NCI-H69 (cell line): ENCODE data around the gene TFAP2E.

Experiments used
- DNase-seq: peaks from one replicate; lab custom pipeline; 2025; lab: John Stamatoyannopoulos, UW

Gene TFAP2E

DNA sequence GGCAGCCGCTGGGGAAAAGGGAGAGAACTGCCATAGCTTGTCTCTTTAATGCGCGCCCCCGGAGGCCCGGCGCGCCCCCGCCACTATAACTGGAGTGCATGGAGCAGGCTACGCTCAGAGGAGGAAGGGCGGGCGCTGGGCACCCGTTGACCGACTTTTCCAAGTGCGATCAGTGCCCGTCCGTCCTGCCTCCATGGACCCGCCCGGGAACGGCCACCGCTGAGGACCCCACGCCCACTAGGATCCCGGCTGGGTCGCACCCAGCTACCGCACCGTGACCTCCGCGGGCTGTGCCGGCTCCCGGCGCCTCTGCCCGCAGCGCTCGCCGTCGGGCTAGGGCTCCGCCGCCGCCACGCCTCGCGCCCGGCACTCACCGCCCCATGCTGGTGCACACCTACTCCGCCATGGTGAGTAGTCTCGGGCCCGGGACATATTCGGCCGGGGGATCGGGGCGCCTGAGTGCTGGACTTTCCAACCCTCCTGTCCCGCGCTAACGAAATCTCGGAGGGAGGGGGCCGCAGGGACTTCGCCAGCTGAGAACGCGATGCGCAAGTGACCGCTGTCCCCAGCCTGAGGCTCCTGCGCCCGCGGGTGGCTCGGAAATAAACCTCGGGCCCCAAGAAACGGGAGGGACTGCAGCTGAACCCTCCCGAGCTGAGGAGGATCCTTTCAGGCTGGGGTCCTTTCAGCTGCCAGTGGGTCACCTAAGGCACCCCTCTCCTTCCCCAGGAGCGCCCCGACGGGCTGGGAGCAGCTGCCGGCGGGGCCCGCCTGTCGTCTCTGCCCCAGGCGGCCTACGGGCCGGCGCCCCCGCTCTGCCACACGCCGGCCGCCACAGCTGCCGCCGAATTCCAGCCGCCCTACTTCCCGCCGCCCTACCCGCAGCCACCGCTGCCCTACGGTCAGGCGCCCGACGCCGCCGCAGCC is at the start of gene TFAP2E:
Gene TFAP2E, plus strand, starts transcription at position 117 of the 927 bp plus-strand sequence. Its CDS starts 264 bp downstream, at position 381.
- DNase-seq = peak; percentile 67

DNA sequence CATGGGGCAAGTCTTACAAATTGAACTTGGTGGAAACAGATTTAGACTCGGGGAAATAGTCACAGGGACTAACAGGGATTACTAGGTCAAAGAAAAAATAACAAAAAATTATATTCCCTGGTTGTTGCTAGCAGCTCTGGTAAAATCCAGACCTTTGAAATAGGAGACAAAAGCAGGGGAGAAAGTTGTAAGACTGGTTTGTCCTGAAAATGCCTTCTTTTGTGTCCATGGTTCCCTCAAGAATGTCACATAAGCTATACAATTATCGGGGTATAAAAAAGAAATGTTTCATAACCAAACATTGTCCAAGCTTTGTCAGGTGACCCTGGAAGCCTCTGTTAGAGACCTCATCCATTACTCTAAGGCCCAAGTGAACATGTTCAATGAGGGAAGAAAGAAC is 49.0 kb upstream of the TFAP2E start:
- no peak for DNase-seq

DNA sequence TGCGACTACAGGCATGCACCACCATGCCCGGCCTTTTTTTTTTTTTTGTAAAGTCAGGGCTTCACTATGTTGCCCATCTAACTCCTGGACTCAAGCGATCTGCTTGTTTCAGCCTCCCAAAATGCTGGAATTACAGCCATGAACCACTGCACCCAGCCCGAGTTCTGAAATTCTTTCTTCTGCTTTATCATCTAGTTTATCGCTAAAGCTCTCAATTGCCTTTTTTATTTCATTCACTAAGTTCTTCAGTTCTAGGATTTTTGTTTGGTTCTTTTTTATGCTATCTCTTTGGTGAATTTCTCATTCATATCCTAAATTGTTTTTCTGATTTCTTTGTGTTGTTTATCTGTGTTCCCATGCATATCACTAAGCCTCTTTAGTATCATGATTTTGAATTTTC is 42.9 kb upstream of the TFAP2E start:
- no peak for DNase-seq

DNA sequence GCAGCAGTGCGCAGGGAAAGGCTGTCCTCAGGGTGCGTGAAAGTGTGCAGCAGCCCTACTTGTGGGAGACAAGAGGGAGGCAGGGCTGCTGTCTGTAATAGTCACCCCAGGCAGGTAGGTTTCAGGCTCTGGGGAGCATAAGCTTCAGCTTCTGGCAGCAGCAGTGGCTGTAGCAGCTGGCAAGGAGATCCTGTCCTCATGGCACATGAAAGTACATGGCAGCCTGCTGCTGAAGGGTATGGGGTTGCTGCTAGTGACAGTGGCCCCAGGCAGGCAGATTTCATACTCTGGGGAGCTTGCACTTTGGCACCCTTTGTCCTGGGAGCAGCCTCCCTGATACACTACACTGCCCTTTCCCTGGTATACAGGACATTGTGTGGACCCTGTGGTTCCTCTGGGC is 42.2 kb upstream of the TFAP2E start:
- DNase-seq = no peak

DNA sequence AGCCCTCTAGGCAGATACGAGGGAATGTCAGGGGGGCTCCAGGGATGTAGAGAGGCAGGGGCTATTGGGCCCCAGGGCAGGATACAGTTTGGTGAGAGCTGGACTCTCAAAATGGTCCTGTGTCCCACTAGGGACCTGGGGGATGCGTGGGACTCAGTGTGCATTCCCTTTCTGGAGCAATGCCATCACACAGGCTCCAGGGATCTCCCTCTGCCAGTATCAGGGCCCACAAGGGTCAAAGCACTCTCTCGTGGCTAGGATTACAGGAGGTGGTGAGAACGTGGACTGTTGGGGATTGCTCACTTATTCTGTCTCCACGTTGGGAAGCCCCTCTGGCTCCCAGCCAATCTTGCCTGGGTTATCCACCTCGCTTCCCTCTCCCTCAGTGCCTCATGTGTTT is 41.7 kb upstream of the TFAP2E start:
- no peak for DNase-seq

DNA sequence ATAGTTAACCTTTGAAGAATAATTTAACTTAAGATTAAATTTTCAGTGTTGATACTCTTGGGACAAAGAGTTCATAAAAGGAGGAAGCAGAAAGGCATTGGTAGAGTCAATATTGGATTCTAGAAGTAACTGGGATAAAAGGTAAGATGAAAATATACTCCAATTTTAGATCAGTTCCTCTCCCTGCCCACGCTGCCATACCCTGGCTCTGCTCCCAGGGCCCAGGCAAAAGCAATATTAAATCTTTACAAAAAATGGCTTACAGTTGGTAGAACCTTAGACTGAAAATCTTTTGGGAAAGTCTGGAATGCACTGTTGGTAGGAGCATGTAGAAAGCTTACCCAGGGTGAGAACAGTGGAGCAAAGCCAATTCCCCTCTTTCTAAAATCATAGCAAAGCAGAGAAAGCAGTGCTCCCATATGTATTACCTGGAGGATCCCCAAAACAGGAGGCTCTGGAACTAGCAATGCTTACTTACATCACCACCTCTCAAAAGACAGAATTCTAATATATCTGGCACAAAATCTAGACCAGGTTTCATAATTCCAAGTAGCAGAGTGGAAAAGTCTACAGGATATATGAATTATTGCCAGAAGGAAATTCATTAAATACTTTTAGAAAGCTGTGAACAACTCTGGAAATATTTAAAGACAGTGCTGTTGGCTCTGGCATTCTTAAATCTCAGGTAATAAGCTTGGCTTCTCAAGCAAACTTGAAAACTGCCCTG is 40.5 kb upstream of the TFAP2E start:
- DNase-seq = no peak

DNA sequence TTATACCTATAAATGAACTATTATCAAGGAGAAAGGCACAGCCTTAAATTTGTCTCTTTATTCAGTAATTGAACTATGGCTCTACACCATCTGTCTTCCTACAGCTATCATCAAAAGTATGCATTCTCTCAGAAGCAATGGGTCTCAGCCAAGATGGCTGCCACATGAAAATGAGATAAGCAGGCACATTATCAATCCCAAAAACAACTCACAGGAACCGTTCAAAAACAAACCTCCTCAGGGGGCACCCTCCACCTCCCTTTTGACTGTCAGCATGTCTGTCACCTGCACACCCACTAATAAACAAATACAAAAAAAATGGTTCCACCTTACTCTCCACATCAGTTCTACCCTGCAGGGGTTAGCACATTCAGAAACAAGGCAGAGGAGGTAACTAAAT is 39.5 kb upstream of the TFAP2E start:
- DNase-seq = peak; percentile 75

DNA sequence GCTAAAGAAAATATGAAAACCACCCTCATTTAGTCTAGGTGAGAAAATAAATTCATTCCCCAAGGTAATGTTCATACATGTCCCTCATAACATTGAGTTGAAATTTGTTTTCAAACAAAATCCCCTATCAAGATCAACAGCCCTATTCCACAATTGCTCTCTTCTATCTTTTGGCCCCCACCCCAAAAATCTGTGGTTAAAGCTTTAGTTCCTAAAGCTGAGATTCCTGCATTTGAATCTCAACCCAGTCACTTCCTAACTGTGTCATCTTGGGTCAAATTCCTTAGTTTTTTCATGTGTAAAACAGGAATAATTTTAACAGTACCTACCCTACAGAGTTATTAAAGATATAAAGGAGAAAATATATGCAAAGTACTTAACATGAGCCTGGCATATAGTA is 37.9 kb upstream of the TFAP2E start:
- DNase-seq = no peak

DNA sequence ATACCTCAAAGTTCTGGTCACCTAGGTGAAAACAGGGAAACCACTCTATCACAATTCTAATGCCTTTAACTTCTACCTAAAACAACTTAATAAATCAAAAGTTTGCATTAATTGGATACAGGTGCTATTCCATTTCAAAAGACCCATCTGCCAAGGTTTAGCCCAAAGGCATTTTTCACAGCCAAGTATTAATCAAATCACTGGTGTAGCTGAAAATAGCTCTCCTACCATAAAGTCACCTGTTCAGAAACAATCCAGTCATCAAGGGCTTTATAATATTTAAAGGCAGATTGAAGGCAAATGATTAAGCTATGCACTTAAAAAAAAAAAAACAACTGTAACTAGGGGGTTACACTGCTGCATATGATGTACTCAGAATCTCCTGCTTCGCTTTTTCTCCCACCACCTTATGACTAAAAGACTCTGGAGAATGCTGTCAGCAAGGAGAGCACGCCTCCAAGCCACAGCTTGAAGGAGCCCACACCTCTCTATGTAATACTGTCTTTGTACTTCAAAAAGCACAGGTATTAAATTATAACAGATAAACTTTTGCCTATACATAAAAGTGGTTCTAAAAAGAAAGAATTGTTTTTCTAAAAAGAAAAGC is 36.5 kb upstream of the TFAP2E start:
- DNase-seq = peak; percentile 67

DNA sequence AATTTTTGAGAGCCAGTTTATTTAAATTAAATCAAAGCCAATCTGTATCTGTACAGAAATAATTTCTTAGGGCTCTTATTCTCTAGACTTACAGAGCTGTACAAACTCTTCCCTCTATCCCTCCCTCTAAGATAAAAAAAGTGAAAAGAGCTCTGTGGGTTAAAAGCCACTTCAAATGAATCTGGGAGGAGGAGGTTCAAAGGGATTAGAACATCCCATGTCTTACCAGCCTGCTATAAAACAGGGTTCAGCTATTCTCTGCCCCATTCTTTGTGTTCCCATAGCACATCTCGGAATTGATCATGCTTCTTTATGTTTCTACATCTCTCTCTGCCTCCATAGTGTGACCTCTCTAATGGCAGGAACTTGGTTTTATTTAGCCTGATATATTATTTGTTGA is 35.3 kb upstream of the TFAP2E start:
- no peak for DNase-seq

DNA sequence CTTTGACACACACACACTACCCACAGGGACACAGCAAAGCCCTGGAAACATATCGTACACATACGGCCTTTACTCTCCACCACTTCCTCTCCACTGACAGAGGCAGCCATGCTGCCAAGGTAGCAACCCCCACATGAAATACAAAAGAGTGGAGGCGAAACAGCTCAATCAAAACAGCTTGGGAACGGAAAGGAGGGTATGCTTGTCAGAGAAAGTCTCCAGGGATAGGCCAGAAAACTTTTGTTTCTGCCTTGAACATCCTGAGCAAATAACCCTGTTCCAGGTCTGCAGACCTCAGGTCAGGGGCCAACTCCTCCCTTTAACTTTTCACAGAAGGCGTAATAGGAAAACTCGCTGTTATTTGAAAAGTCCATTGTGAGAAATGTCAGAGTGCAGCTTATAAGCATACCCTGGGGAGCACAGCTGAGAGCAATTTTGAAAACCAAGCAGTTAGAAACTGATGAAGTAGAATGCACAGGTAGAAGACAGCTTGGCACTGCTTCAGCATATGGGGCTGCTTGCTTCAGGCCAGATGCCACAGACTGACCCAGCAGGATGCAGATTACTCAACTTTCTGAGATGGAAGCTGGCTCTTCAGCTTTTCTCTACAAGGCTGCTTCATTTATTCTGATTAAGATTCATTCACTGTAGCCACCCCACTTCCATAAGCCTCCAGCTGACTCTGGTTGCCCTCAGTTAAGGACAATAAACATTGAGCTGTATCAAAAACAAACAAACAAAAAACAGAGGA is 33.9 kb upstream of the TFAP2E start:
- DNase-seq = peak; percentile 96

DNA sequence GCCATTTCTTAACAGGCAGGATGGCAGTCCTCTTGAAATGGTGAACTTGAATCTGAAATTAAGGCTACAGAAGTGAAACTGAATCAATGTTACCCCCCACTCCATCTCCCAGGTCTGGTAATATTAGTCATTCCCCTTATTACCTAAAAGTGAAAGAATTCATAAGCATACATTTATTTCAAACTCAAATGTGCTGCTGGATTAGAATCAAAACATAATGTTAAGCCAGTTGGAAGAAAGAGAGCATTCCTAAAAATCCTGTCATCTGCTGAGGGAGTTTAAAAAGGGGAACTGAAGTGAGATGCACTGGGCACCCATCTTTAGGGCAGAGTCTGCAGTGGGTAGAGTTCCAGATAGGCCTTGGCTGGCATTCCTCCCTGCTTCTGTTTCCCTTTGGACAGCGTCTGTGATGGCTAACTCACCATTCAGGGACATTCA is 33.3 kb upstream of the TFAP2E start:
- peak; percentile 14 for DNase-seq

DNA sequence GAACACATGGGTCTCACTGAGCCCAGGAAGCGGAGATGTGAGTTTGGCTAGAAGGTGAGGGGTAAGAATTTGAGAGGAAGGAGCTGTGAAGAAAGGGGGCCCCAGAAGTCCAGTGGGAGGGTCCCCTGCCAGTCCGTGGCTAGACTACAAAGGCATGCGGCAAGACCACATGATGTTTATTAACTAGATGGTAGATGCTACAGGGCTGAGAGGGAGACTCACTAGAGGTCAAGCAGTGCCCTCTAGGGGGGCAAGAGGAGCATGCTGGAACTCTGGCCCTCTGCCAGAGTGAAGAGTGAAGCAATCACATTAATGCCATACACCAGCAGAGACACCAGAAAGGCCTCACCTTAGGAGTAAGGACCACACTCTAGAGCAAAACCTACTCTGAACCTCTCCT is 28.1 kb upstream of the TFAP2E start:
- peak; percentile 74 for DNase-seq

DNA sequence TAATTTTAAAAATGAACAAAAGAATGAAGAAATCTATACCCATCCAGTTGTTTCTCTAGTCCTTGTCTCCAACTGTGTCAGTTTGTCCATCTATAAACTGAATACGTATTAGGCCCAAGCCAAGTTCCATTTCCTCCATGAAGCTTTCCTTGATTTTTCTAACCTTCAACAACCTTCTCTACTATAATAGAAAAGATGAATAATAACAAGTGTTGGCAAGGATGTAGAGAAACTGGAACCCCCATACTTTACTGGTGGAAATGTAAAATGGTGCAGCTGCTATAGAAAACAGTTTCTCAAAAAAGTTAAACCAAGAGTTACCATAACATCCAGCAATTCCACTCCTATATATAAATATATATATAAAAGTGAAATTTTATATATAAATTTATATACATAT is 26.5 kb upstream of the TFAP2E start:
- DNase-seq = no peak

DNA sequence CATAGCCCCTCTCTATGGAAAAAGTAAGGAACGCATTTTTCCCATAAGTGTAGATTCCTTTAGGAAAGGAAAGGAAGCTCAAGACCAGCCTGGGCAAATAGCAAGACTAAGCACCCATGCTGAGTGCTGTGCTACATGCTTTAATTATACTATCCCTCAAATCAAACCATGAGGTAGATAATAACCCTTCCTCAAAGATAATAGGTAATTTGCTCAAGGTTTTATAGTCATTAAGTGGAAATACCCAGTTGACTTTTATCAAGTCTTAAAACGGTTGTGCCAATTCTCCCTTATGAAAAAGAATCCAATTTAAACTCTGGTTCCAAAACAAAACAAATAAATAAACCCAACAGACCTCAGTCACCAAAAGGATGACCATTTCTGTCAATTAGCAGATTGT is 19.3 kb upstream of the TFAP2E start:
- DNase-seq = peak; percentile 81

DNA sequence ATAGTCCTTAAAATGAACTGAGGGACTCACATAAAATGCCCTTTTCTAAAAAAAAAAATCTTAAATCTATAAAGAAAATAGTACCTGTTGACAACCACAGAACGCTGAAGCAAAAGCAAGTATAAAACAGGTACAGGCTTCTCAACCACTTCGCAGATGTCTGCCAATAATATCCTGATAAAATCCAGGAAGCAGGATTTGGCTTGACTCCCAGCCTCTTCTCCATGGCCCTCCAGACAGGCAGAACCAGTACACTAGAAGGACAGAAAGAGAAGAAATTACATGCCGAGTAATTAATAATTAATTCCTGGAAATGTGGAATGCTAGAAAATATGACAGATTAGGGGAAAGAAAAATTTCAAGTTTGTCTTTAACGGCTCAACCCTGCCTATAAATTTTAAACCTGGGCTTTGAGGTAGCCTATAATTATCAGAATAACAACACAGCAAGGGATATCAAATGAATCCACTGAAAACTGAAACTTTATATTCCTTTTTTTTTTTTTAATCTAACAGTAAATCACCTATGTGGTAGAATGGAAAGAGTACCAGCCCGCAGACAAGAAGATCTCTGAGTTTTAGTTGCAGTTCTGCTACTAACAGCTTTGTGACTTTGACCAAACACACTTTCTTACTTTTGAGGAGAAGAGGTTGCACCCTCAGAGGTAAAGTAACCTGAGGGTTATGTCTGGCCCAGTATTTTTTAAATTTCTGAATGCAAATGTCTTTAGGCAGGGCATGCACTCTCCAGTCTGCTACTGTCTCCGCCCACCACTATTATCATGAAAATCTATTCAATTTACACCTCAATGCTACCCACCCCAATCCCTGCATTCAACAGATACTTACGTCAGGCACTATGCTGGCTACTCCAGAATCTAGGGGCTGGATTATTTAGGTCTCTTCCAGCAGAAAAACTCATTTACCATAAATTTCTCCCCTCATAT is 18.6 kb upstream of the TFAP2E start:
- peak; percentile 73 for DNase-seq

DNA sequence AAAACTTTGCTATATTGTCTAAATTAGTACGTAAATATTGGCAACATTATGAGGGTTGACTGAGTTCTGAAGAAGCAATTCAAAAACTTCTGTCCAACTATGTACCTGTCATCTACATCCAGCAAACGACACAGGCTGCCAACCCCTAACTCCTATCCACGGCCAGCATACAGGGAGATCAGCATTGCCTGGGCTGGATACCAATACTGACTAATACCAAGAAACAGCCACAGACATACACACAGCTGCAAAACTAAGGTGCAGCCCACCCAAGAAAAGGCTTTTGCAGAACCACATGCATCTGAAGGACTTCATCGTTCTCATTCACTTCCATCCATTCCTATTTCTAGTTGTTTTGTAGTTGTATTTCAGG is 17.9 kb upstream of the TFAP2E start:
- DNase-seq = peak; percentile 34

DNA sequence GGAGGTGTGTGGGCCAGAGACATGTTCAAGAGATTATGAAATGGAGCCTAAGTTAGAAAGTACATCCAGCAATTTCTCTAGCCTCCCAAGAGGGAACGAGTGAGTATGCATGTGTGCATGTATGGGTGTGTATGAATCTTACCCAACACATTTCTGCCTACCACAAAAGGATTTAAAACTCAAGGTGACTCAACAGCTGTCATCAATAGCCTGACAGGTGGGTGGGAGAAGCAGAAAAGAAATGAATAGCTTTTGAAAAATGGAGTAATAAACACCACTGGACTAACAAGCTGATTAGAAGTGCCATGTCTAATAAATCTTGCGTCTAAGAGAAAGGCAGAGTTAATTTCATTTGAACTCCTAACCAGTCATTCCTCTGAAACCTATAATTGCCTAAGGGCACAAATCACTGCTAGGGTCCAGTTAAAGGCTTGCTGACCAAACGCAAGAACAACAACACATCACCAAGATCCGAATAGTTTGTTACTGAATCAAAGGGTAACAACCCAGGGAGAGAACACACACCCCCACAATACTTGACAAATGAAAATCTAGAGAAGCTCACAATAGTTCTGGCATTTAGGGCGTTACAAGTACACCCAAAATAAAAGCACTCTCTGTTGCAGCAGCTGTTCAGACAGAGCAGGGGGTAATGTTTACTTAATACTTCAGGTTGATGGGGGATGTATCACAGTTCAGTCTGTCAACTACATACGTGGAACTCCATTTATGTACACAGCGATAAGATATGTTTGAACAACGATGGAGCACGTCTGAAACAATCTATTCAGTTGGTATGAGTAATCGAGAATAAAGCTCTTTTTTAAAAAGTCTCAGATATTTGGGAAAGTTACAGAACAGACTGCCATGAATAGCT is 17.3 kb upstream of the TFAP2E start:
- DNase-seq = peak; percentile 98

DNA sequence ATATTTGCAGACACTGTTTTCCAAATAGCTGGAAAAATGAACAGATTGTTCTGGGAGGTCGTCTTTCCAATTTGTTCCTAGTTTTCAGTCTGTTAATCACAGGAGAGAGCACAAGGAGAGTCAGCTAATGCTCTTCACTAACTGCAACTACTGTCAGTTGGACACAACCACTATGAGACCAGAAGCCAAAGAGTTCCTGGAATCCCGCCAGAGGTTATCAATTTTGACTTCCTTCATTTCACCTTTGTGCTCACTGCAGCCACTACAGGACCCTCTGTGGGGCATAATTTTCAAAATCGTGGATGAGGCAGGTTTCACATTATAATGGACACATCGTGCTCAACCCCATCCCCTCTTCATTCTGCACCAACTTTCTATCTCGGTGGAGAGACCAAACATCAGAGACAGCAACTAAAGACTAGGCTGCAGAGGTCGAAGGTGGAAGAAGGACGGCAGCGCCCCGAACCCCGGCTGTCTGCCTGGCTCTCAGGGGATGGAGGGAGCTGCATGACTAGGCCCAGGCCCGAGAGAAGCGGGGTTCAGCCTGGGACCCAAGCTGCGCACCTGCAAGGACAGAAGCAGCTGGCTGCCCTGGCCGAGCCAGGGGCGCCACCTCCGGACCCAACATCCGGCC is 16.5 kb upstream of the TFAP2E start:
- peak; percentile 64 for DNase-seq
